G401.6 (cell line): ENCODE measurements around the gene SMC2.

Source experiments
- FAIRE-seq: peaks from 2 replicates; lab custom pipeline; 2012; peaks lifted over from hg19 to GRCh38; lab: Jason Lieb, UNC

Gene SMC2

DNA sequence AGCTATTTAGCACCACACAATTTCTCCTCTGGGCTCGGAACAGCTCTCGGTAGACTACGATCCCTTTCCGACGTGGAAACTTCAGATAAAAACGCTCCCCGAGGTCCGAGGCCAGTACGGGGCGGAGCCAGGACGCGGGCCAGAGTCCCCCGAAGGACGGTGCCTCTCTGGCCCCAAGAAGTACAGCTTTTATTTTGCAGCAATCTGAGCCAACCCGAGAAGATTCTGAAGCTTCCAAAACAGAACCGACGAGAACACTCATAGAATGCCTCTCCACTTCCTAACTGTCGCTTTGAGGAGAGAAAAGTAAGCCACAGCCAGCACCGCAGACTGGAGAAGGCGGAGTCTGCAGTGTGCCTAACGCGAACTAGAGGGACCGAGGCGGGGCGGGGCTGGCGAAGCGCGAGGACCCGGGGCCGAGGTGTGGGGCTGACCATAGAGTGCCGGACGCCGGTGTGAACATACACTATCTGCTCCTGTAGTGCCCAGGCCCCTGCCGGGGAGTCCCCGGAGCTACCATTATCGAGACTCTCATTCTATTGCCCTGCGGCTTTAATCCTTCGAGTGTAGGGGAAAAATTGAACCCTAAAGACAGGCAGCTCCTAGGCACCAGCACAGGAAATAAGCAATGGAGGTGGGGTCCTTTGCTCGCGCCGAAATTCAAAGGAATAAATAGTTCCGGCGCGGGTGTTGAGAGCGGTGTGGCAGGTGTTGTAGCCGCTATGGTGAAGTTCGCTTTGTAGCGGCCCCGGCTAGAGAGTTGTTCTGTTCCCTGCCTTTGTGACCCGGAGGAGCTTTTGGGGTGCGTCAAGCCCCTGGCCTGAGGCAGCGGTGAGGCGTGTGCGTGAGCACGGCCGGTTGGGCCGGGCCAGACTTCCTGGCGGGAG, at the start of gene SMC2:
SMC2 (plus strand) TSS at position 663 of the 887 bp plus-strand sequence. CDS start 1,076 bp downstream, outside the sequence.
- FAIRE-seq: peak; percentile 77

GRCh38 chr9:104068546-104068945, 25.6 kb upstream of the SMC2 start:
- FAIRE-seq: no peak

DNA sequence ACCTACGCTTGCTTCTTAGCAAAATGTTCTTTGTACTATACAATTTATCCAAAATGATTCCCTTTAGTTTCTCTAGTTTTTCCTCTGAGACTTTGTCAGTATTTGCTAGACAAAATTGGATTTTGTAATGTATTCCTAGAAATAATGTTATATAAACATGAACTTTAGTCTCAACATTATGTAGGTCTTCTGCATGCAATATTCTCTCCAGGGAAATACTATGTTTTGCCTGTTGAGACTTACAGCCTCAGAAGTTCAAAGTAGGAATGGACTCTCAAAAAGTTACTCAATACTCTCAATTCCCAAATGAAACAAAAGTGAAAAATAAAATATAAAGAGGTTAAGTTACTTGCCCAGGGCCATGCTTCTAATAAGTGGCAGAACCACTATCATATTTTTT, 24.8 kb upstream of the SMC2 start:
- FAIRE-seq: no peak

DNA sequence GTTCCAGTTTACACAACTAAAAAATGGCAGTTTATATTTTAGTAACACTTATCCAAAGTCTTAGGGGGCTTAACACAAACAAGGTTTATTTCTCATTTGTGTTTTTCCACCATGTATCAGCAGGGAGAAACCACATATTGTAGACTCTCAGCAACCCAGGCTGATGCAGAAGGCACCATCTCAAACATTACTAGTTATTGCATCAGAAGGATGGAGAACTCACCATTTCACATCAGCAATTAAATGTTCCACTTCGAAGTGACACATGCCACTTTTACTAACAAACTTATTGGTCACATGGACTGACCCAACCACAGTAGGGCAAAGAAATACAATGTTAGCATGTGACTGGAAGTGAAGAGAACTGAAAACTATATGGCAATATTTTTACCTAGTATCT, 22.5 kb upstream of the SMC2 start:
- no peak for FAIRE-seq

- no peak for FAIRE-seq
These were observed 20.9 kb upstream of the SMC2 start for GRCh38 chr9:104073098-104073769.

- FAIRE-seq: no peak
These were observed 20.4 kb upstream of the SMC2 start for GRCh38 chr9:104073770-104074133.

DNA sequence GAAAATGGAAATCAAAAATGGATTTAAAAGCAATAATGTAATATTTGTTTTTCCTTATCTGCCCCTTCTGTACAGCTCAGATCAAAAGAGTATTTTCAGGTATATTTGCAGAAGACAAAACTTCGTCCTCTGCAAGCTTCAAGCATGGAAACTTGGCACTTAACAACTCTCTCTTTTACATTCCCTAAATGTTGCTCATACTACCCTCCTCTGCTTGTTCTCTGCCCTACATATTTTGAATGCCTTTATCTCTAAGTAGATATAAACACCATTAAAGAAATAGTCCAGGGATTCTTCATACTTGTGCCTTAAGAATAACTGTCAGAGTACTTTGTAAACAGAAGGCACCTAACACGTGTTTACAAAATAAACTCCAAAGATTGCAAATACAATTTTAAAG, 19.2 kb upstream of the SMC2 start:
- FAIRE-seq: no peak

- FAIRE-seq: no peak
These were observed 18.0 kb upstream of the SMC2 start for GRCh38 chr9:104075801-104076753.

- FAIRE-seq: no peak
These were observed 15.5 kb upstream of the SMC2 start for GRCh38 chr9:104078596-104078995.

GRCh38 chr9:104080983-104081382, 13.1 kb upstream of the SMC2 start:
- FAIRE-seq: no peak

DNA sequence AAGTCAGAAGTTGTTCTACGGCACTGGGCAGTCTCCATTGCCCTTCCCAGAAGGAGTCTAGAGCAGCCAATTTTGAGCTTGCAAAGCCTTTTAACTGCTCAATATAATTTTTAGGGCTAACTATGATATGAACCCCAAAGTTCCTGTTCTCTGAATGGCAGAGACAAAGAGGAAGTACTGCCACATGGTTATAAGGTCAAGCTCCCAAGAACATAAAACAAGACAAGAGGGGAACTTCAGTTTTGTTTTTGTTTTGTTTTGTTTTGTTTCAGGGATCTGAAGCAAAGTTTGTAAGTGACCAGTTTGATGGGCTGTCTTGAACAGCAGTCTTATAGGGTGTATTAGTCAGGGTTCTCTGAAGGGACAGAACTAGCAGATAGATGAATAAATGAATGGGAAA, 11.9 kb upstream of the SMC2 start:
- FAIRE-seq: no peak

GRCh38 chr9:104085525-104085924, 8.6 kb upstream of the SMC2 start:
- no peak for FAIRE-seq

GRCh38 chr9:104087894-104088293, 6.2 kb upstream of the SMC2 start:
- FAIRE-seq: no peak

DNA sequence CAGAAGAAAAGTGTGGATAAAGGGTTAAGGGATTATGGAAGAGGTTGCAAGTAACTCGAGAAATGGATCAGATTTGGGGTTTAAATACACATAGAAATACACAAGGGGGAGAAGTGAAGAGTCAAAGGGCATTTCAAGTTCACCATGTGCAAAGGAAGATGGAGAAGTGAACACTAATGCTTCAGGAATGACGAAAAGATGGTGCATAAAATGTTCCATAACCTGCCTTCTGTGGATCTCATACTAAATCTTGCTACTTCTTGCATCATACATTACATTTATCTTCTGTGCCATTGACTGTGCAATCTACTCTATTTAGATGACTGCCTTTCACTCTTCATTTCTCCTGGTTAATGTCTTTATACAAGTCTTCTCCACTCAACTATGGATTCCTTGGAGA, 5.7 kb upstream of the SMC2 start:
- no peak for FAIRE-seq

- FAIRE-seq: no peak
These were observed 3.5 kb upstream of the SMC2 start for GRCh38 chr9:104090578-104090977.

GRCh38 chr9:104091116-104091515, 3.0 kb upstream of the SMC2 start:
- no peak for FAIRE-seq

GRCh38 chr9:104091708-104092107, 2.4 kb upstream of the SMC2 start:
- FAIRE-seq: no peak

- FAIRE-seq: no peak
These were observed 1.9 kb upstream of the SMC2 start for GRCh38 chr9:104092192-104092591.

DNA sequence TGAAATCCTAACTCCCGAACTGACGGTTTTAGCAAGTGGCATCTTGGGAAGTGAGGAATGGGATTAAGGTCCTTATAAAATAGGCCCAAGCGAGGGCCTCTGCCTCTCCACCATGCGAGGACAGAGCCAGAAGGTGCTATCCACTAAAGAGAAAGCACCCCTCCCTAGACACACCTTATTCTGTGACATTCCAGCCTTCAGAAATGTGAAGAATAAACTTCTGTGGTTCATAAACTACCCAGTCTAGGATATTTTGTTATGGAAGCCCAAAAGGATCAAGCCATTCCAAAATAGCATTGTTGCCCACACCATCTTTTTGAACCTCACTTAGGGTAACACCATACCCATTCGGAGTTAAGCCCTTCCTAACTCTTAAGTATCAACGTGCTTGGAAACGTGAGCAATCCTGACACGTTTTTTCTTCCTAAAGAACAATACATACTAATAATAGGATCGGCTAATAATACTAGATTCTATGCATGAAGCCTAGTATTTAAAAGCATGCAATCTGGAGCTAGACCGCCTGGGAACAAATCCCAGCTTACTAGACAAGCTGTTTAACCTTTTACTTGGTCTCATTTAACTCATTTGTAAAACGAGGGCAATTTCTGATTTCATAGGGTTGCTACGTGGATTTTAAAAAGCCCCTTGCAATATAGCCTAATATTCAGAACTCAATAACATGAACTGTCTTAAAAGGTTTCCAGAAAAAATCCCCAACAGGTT, 1.1 kb upstream of the SMC2 start:
- FAIRE-seq: no peak

- FAIRE-seq: no peak
These were observed 466 bp downstream of the SMC2 start for GRCh38 chr9:104094534-104095015.

DNA sequence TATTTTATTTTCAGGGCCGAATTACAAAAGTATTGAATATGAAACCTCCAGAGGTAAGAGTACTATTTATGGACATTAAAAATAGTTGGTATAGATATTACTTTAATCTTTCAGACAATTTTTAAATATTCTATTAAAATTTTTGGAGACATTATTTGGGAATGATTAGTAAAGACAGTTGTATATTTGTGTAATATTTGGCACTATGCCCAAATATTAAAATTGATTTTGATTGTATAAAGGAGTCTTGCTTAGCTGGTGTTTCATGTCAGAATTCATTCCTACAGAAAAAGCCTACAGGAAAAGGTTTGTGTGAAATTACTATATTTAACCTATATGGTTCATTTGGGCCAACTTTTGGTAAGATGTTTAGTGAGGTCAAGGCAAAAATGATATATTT, 5.5 kb downstream of the SMC2 start:
- FAIRE-seq: no peak

DNA sequence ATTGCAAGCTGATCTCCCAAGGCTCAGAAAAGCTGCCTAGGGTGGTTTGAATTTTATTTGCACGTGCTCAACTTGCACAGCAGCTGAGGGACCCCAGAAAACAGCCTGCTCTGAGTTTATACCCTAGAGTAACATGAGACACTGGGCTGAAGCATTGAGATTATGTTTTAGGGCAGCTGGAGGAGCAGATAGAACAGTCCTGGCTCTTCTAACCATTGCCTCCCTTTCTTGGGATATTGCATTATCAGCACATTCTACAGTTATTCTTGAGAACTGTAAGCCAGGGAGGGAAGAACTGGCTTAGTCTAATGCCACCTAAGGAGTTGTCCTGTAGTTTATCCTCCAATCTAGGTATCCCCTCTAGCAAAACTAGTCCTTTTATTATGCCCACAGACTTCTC, 10.3 kb downstream of the SMC2 start:
- no peak for FAIRE-seq
